ENCODE data around the gene LATS1. TPM values are rescaled to one million over a fixed set of nuclear protein-coding genes. Genes with fewer than 3 reads are reported as not detected.

The LATS1 gene
- total and polyA plus RNA-seq, 2 of the 8 experiments (the other 6 are each of a cell fraction or from before 2014, with no cell fraction given), result 8.9 to 21.7 TPM

DNA sequence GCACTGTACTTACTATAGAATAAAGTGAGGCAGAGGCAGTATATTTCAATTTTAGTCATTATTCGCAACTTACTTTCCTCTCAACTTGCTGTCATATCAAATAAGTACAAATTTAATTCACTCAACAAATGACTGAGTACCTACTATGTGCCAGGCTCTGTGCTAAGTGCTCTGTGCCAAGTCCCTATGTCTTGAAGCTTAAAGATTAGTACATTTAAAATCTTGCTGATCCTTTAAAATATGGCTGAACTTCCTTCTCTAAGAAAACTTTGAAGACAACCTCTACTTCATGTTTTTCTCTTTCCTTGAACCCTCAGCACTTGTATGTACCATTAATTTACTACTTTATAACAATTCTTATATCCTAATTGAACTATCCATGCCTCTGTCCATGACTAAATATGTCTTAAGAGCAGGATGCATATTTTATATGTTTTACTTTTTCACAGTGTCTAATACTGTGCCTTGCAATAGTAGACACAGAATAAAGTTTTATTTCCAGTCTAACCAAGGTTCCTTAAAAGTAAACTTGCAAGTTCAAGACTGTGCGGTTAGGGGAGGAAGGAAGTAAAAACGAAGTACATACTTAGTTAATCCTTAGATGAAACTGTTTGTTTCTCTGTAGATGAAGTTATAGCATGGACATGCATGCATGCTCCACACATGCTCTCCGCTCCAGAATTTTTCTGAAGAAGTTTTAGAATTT is 10.0 kb upstream of the LATS1 start (continued):
- TF ChIP-seq HDAC6 (IDR thresholded peaks at IDR 0.05; ENCODE audit: low read depth, low read length) (no peak), SP2 (IDR thresholded peaks at IDR 0.05; ENCODE audit: low read length) (no peak), TEAD4 (IDR thresholded peaks at IDR 0.05; ENCODE audit: low read depth, low read length) (no peak)

Measured in H1 (cell line).